Kidney epithelial cell (primary cell): ENCODE data around the gene RNF217. TPM values are rescaled to one million over a fixed set of nuclear protein-coding genes. Genes with fewer than 3 reads are reported as not detected.

Source experiments
- DNase-seq: peaks from one replicate; pipeline ENCODE4 v3.0.0-alpha.2; 2010; ENCODE audit warnings: low read depth
- H3K27me3 ChIP-seq: 2 replicates; pipeline ENCODE4 v1.6.0; 2011; ENCODE audit warnings: low read length; ENCODE audit not compliant: control insufficient read depth, insufficient read depth
- H3K36me3 ChIP-seq: 2 replicates; pipeline ENCODE4 v1.5.1; 2011; ENCODE audit warnings: low read length; ENCODE audit not compliant: control insufficient read depth, insufficient read depth
- H3K4me3 ChIP-seq: 2 replicates; pipeline ENCODE4 v1.5.1; 2011; ENCODE audit warnings: low read depth, mild to moderate bottlenecking, control low read depth, low read length
- CTCF ChIP-seq: IDR thresholded peaks from 2 replicates; pipeline ENCODE4 v1.5.1; 2011; ENCODE audit warnings: mild to moderate bottlenecking, moderate library complexity, low read length, control low read depth, inconsistent platforms; ENCODE audit not compliant: insufficient read depth, poor library complexity, severe bottlenecking
- total RNA-seq: library from RNA; depleted of rRNA; stranded (reverse); fragments of >200 nt; gene quantifications from 2 replicates; pipeline ENCODE4 v1.2.3, GENCODE V29; 2015

The RNF217 gene
- total RNA-seq, 1 donor from 2014 or later = 22.1 TPM

- Histone ChIP-seq H3K4me3 (no peak overlapping the region), H3K36me3 (no peaks in the 10 kb centered on the region), H3K27me3 (no peaks in the 10 kb centered on the region)
- DNase-seq = no peak
- TF ChIP-seq CTCF = no peak
These were observed 39.6 kb downstream of the RNF217 start for GRCh38 chr6:125001684-125002405.

- Histone ChIP-seq H3K36me3 (no peaks in the 10 kb centered on the region), H3K27me3 (no peaks in the 10 kb centered on the region), H3K4me3 (no peak overlapping the region)
- TF ChIP-seq CTCF = no peak
- DNase-seq = no peak
These were observed 40.1 kb downstream of the RNF217 start for GRCh38 chr6:125002406-125002741.

GRCh38 chr6:125003070-125003469, 40.8 kb downstream of the RNF217 start:
- Histone ChIP-seq H3K27me3 (no peaks in the 10 kb centered on the region), H3K36me3 (no peaks in the 10 kb centered on the region), H3K4me3 (no peak overlapping the region)
- TF ChIP-seq CTCF = no peak
- DNase-seq = no peak

- TF ChIP-seq CTCF = no peak
- DNase-seq = no peak
- no peak overlapping the region for H3K4me3 ChIP-seq
- H3K36me3 ChIP-seq = no peaks in the 10 kb centered on the region
- H3K27me3 ChIP-seq = no peaks in the 10 kb centered on the region
These were observed 42.0 kb downstream of the RNF217 start for GRCh38 chr6:125004198-125004597.

GRCh38 chr6:125004797-125005595, 42.8 kb downstream of the RNF217 start:
- H3K27me3 ChIP-seq = no peaks in the 10 kb centered on the region
- no peak for TF ChIP-seq CTCF
- H3K4me3 ChIP-seq = no peak overlapping the region
- DNase-seq = no peak
- no peaks in the 10 kb centered on the region for H3K36me3 ChIP-seq
